Mesenchymal stem cell (in vitro differentiated cells and primary cell): ENCODE results near the gene NAGPA.

Experiments used
- DNase-seq: peaks from one replicate; pipeline ENCODE4 v3.0.0-alpha.2; 2013
- H2AFZ ChIP-seq: one replicate; pipeline ENCODE4 v1.6.1; 2013; ENCODE audit warnings: low read depth, mild to moderate bottlenecking, control low read depth, inconsistent platforms, low read length, moderate library complexity
- H2AK5ac ChIP-seq: 2 replicates; pipeline ENCODE4 v1.6.1; 2013; ENCODE audit warnings: low read length, moderate library complexity, mild to moderate bottlenecking, inconsistent platforms; ENCODE audit not compliant: severe bottlenecking
- H2BK120ac ChIP-seq: one replicate; pipeline ENCODE4 v1.6.1; 2013; ENCODE audit warnings: low read depth, mild to moderate bottlenecking, inconsistent platforms, low read length, moderate library complexity
- H2BK12ac ChIP-seq, 2 experiments: one replicate each; pipeline ENCODE4 v1.6.1; 2013; ENCODE audit warnings: inconsistent platforms in 2 of 2, low read length in 2 of 2, mild to moderate bottlenecking in 2 of 2, moderate library complexity in 2 of 2, control low read depth in 1 of 2
- H2BK15ac ChIP-seq: one replicate; pipeline ENCODE4 v1.6.1; 2013; ENCODE audit warnings: mild to moderate bottlenecking, low read depth, inconsistent platforms; ENCODE audit not compliant: poor library complexity, severe bottlenecking
- H2BK5ac ChIP-seq: 2 replicates; pipeline ENCODE4 v1.6.1; 2013; ENCODE audit warnings: low read depth, mild to moderate bottlenecking, low read length, control low read depth, inconsistent platforms; ENCODE audit not compliant: poor library complexity, severe bottlenecking
- H3K14ac ChIP-seq, 2 experiments: one replicate each; pipeline ENCODE4 v1.6.1; 2013; ENCODE audit warnings: inconsistent platforms in 2 of 2, low read length in 2 of 2, control low read depth in 1 of 2, mild to moderate bottlenecking in 1 of 2, moderate library complexity in 1 of 2
- H3K18ac ChIP-seq, 2 experiments: one replicate each; pipeline ENCODE4 v1.6.1; 2013; ENCODE audit warnings: inconsistent platforms in 2 of 2, low read length in 2 of 2, control low read depth in 1 of 2, low read depth in 1 of 2, mild to moderate bottlenecking in 1 of 2
- H3K23ac ChIP-seq, 2 experiments: one replicate each; pipeline ENCODE4 v1.6.1; 2013; ENCODE audit warnings: inconsistent platforms in 2 of 2, low read length in 2 of 2, mild to moderate bottlenecking in 2 of 2, moderate library complexity in 2 of 2, control low read depth in 1 of 2
- H3K27ac ChIP-seq: 2 replicates; pipeline ENCODE4 v1.5.1; 2013; ENCODE audit warnings: mild to moderate bottlenecking, moderate library complexity, low read length, control low read depth, inconsistent platforms; ENCODE audit not compliant: poor library complexity, severe bottlenecking
- H3K27me3 ChIP-seq, 2 experiments: 2 replicates each; pipeline versions ENCODE4 v1.6.1 to v1.7.0; 2013; ENCODE audit warnings: low read length in 2 of 2, mild to moderate bottlenecking in 2 of 2, moderate library complexity in 2 of 2, control low read depth in 1 of 2, inconsistent platforms in 1 of 2; ENCODE audit not compliant: control insufficient read depth in 1 of 2, insufficient read depth in 1 of 2
- H3K36me3 ChIP-seq, 2 experiments: 2 replicates each; pipeline versions ENCODE4 v1.6.1 to v1.7.0; 2013; ENCODE audit warnings: low read length in 2 of 2, control low read depth in 1 of 2, inconsistent platforms in 1 of 2, low read depth in 1 of 2, mild to moderate bottlenecking in 1 of 2; ENCODE audit not compliant: insufficient read depth in 2 of 2, control insufficient read depth in 1 of 2
- H3K4ac ChIP-seq, 2 experiments: one replicate each; pipeline ENCODE4 v1.6.1; 2013; ENCODE audit warnings: inconsistent platforms in 2 of 2, low read length in 2 of 2, mild to moderate bottlenecking in 2 of 2, moderate library complexity in 2 of 2, control low read depth in 1 of 2, low read depth in 1 of 2
- H3K4me1 ChIP-seq: 2 replicates; pipeline ENCODE4 v1.6.1; 2013; ENCODE audit warnings: low read depth, low read length, control low read depth; ENCODE audit not compliant: control insufficient read depth, insufficient read depth
- H3K4me2 ChIP-seq: 2 replicates; pipeline ENCODE4 v1.6.1; 2013; ENCODE audit warnings: low read length, mild to moderate bottlenecking, inconsistent platforms; ENCODE audit not compliant: poor library complexity, severe bottlenecking
- H3K4me3 ChIP-seq, 2 experiments: 2 replicates each; pipeline versions ENCODE4 v1.5.1 to v1.7.0; 2013; ENCODE audit warnings: low read length in 2 of 2, mild to moderate bottlenecking in 2 of 2, control low read depth in 1 of 2, low read depth in 1 of 2; ENCODE audit not compliant: insufficient read depth in 1 of 2
- H3K79me1 ChIP-seq: replicated peaks from 2 replicates; pipeline ENCODE4 v1.6.1; 2013; ENCODE audit warnings: mild to moderate bottlenecking, control low read depth, low read length, inconsistent platforms; ENCODE audit not compliant: poor library complexity, severe bottlenecking
- H3K9ac ChIP-seq: 2 replicates; pipeline ENCODE4 v1.7.0; 2013; ENCODE audit warnings: mild to moderate bottlenecking, low read length, moderate library complexity
- H3K9me3 ChIP-seq: 2 replicates; pipeline ENCODE4 v1.7.0; 2013; ENCODE audit warnings: mild to moderate bottlenecking, low read length; ENCODE audit not compliant: control insufficient read depth
- H4K8ac ChIP-seq: one replicate; pipeline ENCODE4 v1.6.1; 2013; ENCODE audit warnings: inconsistent platforms, mild to moderate bottlenecking, low read length, moderate library complexity
- H4K91ac ChIP-seq: one replicate; pipeline ENCODE4 v1.6.1; 2013; ENCODE audit warnings: mild to moderate bottlenecking, low read length, inconsistent platforms
- WGBS: methylation state at CpG from one replicate; pipeline ENCODE4 v1.1.7; 2013; ENCODE audit warnings: mixed read lengths; 5-methylcytosine and 5-hydroxymethylcytosine counted together

Gene NAGPA

DNA sequence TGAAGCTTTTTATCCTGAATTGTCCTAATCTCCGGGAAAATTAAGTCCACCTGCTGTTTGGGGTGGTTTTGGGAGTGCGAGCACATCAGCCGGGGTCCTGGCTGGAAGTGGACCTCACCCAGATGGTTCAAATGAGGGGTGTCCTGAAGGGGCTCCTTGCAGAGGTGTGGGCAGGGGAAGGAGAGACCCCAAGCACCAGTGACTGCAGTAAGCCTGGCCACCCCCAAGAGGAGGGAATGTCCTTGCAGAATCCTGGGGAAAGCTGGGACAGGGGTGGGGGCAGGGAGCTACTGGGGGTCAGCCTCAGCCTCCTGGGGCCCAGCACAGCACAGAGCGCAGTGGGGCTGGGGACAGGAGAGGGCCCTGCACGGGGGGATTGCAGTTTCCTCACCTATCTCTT lies 29.4 kb downstream of the NAGPA start:
- Histone ChIP-seq H2BK15ac (no peak overlapping the region), H3K23ac (no peak overlapping the region), H4K91ac (no peak overlapping the region), H3K4me2 (no peak overlapping the region), H2AFZ (no peak overlapping the region), H3K36me3 (no peaks in the 10 kb centered on the region), H3K79me1 (no peaks in the 10 kb centered on the region), H3K27me3 (peaks cover 19 to 21% of the 10 kb centered on the region in 2 experiments), H4K8ac (no peak overlapping the region), H3K4ac (no peak overlapping the region), H3K9me3 (no peaks in the 10 kb centered on the region), H3K9ac (no peak overlapping the region), H3K14ac (no peak overlapping the region), H2BK120ac (no peak overlapping the region), H3K27ac (no peak overlapping the region), H2BK12ac (no peak overlapping the region), H3K4me1 (no peaks in the 10 kb centered on the region), H3K18ac (no peak overlapping the region), H3K4me3 (no peak overlapping the region), H2BK5ac (no peak overlapping the region), H2AK5ac (no peak overlapping the region)
- WGBS = 91% methylated on average over 4 of the region's 5 CpGs
- no peak for DNase-seq

DNA sequence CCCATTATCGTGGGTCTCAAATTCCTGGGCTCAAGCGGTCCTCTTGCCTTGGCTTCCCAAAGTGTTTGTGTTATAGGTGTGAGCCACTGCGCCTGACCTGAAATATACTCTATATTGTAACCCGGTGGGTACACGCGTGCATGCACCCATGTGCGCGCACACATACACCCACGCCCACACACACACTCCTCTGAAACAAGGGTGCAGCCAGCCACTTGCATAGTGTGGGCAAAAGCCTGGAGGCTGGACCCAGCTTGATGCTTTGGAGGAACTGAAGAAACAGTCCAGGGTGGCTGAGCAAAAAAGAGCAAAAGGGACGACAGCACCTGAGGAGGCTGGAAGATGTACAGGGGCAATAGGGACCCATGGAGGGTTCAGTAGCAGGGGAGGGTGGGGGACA lies 29.9 kb downstream of the NAGPA start:
- Histone ChIP-seq H3K4ac (no peak overlapping the region), H3K4me3 (no peak overlapping the region)
- WGBS = 92% methylated on average over 10 of the region's 10 CpGs

DNA sequence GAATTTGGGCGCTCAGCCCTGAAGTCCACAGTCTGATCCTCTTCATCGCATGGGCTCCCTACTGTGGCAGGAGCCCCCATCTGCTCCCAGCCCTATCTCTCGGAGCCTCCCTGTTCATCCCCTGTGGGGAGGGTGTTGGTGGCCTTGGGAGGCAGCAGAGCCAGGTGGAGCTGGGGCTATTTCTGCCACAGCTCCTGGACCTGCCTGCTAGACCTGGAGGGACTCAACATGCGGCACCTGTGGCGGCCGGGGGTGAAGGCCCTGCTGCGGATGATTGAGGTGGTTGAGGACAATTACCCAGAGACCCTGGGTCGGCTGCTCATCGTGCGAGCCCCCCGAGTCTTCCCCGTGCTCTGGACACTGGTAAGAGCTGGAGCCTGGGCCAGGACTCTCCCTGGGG lies 30.5 kb downstream of the NAGPA start:
- no peak overlapping the region for H2AFZ ChIP-seq
- no peak overlapping the region for H3K9ac ChIP-seq
- peaks cover 14% of the 10 kb centered on the region in 2 experiments for H3K27me3 ChIP-seq
- WGBS = 93% methylated on average over 7 of the region's 12 CpGs
- H2BK12ac ChIP-seq = no peak overlapping the region
- no peak overlapping the region for H3K4me2 ChIP-seq
- no peaks in the 10 kb centered on the region for H3K36me3 ChIP-seq
- no peak overlapping the region for H4K8ac ChIP-seq
- H3K27ac ChIP-seq = no peak overlapping the region
- no peaks in the 10 kb centered on the region for H3K4me1 ChIP-seq
- no peak overlapping the region for H3K4me3 ChIP-seq
- no peak overlapping the region for H2BK15ac ChIP-seq
- H4K91ac ChIP-seq = no peak overlapping the region
- no peak overlapping the region for H3K14ac ChIP-seq
- no peak overlapping the region for H2BK120ac ChIP-seq
- H2BK5ac ChIP-seq = no peak overlapping the region
- H3K18ac ChIP-seq = no peak overlapping the region
- no peaks in the 10 kb centered on the region for H3K9me3 ChIP-seq
- no peak overlapping the region for H2AK5ac ChIP-seq
- DNase-seq = no peak
- H3K79me1 ChIP-seq = no peaks in the 10 kb centered on the region
- H3K23ac ChIP-seq = no peak overlapping the region
- no peak overlapping the region for H3K4ac ChIP-seq

More for the DNA sequence above, 29.9 kb downstream of the NAGPA start:
- Histone ChIP-seq H3K27me3 (peaks cover 17 to 20% of the 10 kb centered on the region in 2 experiments), H4K8ac (no peak overlapping the region), H3K18ac (no peak overlapping the region), H2BK12ac (no peak overlapping the region), H2AK5ac (no peak overlapping the region), H3K36me3 (no peaks in the 10 kb centered on the region), H3K79me1 (no peaks in the 10 kb centered on the region), H2BK15ac (no peak overlapping the region), H3K23ac (no peak overlapping the region), H2AFZ (no peak overlapping the region), H3K9ac (no peak overlapping the region), H3K14ac (no peak overlapping the region), H3K27ac (no peak overlapping the region), H2BK120ac (no peak overlapping the region), H3K4me1 (no peaks in the 10 kb centered on the region), H3K9me3 (no peaks in the 10 kb centered on the region), H3K4me2 (no peak overlapping the region), H4K91ac (no peak overlapping the region), H2BK5ac (no peak overlapping the region)
- no peak for DNase-seq

DNA sequence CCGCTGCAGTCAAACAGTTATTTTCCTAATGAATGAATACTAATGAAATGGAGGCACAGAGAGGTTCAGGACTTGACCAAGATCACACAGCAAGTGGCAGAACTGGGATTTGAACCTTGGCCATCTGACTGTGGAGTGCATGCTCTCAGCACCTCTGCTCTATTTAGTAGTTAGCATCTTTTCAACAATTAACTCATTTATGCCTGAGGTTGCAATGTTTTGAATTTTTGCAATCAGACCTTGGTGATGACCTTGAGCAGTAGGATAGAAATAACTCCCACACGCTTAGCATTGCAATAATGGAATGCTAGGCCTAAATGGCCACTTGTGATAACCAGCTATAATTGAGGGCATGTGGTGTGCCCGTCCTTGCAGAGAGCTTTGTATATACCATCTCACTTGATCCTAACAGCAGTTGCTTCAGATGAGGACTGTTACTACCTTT lies 31.0 kb downstream of the NAGPA start:
- 88% methylated on average over 3 of the region's 3 CpGs for WGBS
- H3K79me1 ChIP-seq = no peaks in the 10 kb centered on the region
- H4K8ac ChIP-seq = no peak overlapping the region
- no peak overlapping the region for H3K9ac ChIP-seq
- H3K4me3 ChIP-seq = no peak overlapping the region
- no peaks in the 10 kb centered on the region for H3K36me3 ChIP-seq
- H2AK5ac ChIP-seq = no peak overlapping the region
- H3K9me3 ChIP-seq = no peaks in the 10 kb centered on the region
- no peak overlapping the region for H3K4me2 ChIP-seq
- no peak overlapping the region for H2AFZ ChIP-seq
- H4K91ac ChIP-seq = no peak overlapping the region
- no peaks in the 10 kb centered on the region for H3K4me1 ChIP-seq
- H3K23ac ChIP-seq = no peak overlapping the region
- H3K4ac ChIP-seq = no peak overlapping the region
- H3K27ac ChIP-seq = no peak overlapping the region
- no peak overlapping the region for H2BK120ac ChIP-seq
- H2BK5ac ChIP-seq = no peak overlapping the region
- H2BK12ac ChIP-seq = no peak overlapping the region
- peaks cover 11 to 14% of the 10 kb centered on the region in 2 experiments for H3K27me3 ChIP-seq
- DNase-seq = no peak
- no peak overlapping the region for H3K14ac ChIP-seq
- H2BK15ac ChIP-seq = no peak overlapping the region
- H3K18ac ChIP-seq = no peak overlapping the region
